Islet precursor cell (in vitro differentiated cells): ENCODE results near the gene STAMBPL1.
A peak's percentile ranks its signal among the peaks of the same experiment; 100 is the strongest.

ENCODE experiments used
- DNase-seq: peaks from one replicate; pipeline ENCODE4 v3.0.0-alpha.2; 2018

The STAMBPL1 gene

GRCh38 chr10:88896372-88896993 lies 16.4 kb downstream of the STAMBPL1 start:
- peak; percentile 77 for DNase-seq

- DNase-seq, result peak; percentile 86
Observed at GRCh38 chr10:88896994-88897853, 17.2 kb downstream of the STAMBPL1 start.

- no peak for DNase-seq
Observed at GRCh38 chr10:88898727-88899126, 18.7 kb downstream of the STAMBPL1 start.

- no peak for DNase-seq
Observed at GRCh38 chr10:88899886-88900285, 19.8 kb downstream of the STAMBPL1 start.

- no peak for DNase-seq
Observed at GRCh38 chr10:88901206-88901983, 21.4 kb downstream of the STAMBPL1 start.

GRCh38 chr10:88901984-88902789 lies 22.1 kb downstream of the STAMBPL1 start:
- DNase-seq, result no peak

- no peak for DNase-seq
Observed at GRCh38 chr10:88903715-88904114, 23.7 kb downstream of the STAMBPL1 start.

- DNase-seq, result no peak
Observed at GRCh38 chr10:88906921-88907320, 26.9 kb downstream of the STAMBPL1 start.

- DNase-seq, result no peak
Observed at GRCh38 chr10:88908194-88908593, 28.1 kb downstream of the STAMBPL1 start.

- no peak for DNase-seq
Observed at GRCh38 chr10:88911116-88911515, 31.1 kb downstream of the STAMBPL1 start.

GRCh38 chr10:88911851-88912250 lies 31.8 kb downstream of the STAMBPL1 start:
- no peak for DNase-seq

GRCh38 chr10:88913127-88913526 lies 33.1 kb downstream of the STAMBPL1 start:
- peak; percentile 86 for DNase-seq

- DNase-seq, result no peak
Observed at GRCh38 chr10:88913788-88914187, 33.7 kb downstream of the STAMBPL1 start.

GRCh38 chr10:88915781-88916180 lies 35.7 kb downstream of the STAMBPL1 start:
- peak; percentile 88 for DNase-seq

- no peak for DNase-seq
Observed at GRCh38 chr10:88916231-88916630, 36.2 kb downstream of the STAMBPL1 start.

GRCh38 chr10:88916986-88917385 lies 36.9 kb downstream of the STAMBPL1 start:
- DNase-seq, result no peak

GRCh38 chr10:88918191-88918905 lies 38.3 kb downstream of the STAMBPL1 start:
- no peak for DNase-seq

- DNase-seq, result no peak
Observed at GRCh38 chr10:88919041-88919440, 39.0 kb downstream of the STAMBPL1 start.

- no peak for DNase-seq
Observed at GRCh38 chr10:88920198-88920597, 40.2 kb downstream of the STAMBPL1 start.

GRCh38 chr10:88920986-88921593 lies 41.0 kb downstream of the STAMBPL1 start:
- DNase-seq, result peak; percentile 64

- DNase-seq, result no peak
Observed at GRCh38 chr10:88922041-88922440, 42.0 kb downstream of the STAMBPL1 start.

- DNase-seq, result no peak
Observed at GRCh38 chr10:88923520-88923919, 43.5 kb downstream of the STAMBPL1 start.
